ENCODE measurements around the gene RTCA.

DNA sequence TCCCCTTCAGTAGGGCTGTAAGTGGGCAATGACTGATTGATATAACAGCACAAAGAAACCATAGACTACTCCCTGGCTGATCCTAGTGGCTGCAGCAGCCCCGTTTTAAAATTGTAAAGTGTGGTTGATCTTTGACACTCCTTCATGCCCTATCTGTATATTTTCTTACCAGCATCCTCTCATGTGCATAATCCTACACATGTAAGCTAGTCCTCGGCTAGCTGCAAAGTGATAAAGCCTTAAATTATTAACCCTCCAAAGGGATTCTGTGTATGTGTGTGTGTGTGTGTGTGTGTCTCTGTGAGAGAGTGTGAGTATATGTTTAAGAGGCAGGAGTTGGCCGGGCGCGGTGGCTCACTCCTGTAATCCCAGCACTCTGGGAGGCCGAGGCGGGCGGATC, 55.5 kb downstream of the RTCA start:
- TF ChIP-seq CTCF (IDR thresholded peaks at IDR 0.05; ENCODE audit: poor library complexity), result no peak
- TF ChIP-seq EZH2phosphoT487 (IDR thresholded peaks at IDR 0.05; ENCODE audit: low read depth, severe bottlenecking, unreplicated experiment), result no peak
